Dendritic cell treated with granulocyte-macrophage colony-stimulating factor and Interleukin-4, amounts not matched to agents 40 ng/mL and 50 ng/mL, for 4 days (primary cell): Measurements from ENCODE around the gene RNF220.
"Not testable (repeated sequence)": the region's sequence is repeated elsewhere in the genome, so short reads cannot be mapped to it uniquely, and the experiment has no call there.

ENCODE experiments used
- H3K27ac Mint-ChIP-seq: one replicate; pipeline ENCODE4 v1.8.0; 2022; ENCODE audit warnings: mild to moderate bottlenecking, mixed read lengths
- H3K27me3 Mint-ChIP-seq: one replicate; pipeline ENCODE4 v1.8.0; 2022; ENCODE audit warnings: mild to moderate bottlenecking, mixed read lengths
- H3K36me3 Mint-ChIP-seq: one replicate; pipeline ENCODE4 v1.8.0; 2022; ENCODE audit warnings: low read depth, mixed read lengths
- H3K4me1 Mint-ChIP-seq: one replicate; pipeline ENCODE4 v1.8.0; 2022; ENCODE audit warnings: low read depth, mixed read lengths
- H3K4me3 Mint-ChIP-seq: one replicate; pipeline ENCODE4 v1.8.0; 2022; ENCODE audit warnings: mild to moderate bottlenecking, moderate library complexity, mixed read lengths
- H3K9me3 Mint-ChIP-seq: one replicate; pipeline ENCODE4 v1.8.0; 2022; ENCODE audit warnings: mixed read lengths
- intact Hi-C: fragments of 100-400 bp; cut with micrococcal nuclease; formaldehyde crosslinking; loops from one replicate; pipeline ENCODE4 v1.15.0; 2022

RNF220 gene

GRCh38 chr1:44698138-44698537, 293.1 kb downstream of the RNF220 start:
- intact Hi-C loops = no loop called here

GRCh38 chr1:44699375-44699774, 294.3 kb downstream of the RNF220 start:
- H3K9me3 Mint-ChIP-seq, intact Hi-C loops: not testable (repeated sequence)

More at GRCh38 chr1:44698138-44698537, 293.1 kb downstream of the RNF220 start:
- Mint-ChIP-seq H3K27ac (peak overlapping the region; percentile 48), H3K9me3 (no peaks in the 10 kb centered on the region), H3K27me3 (peaks cover 38% of the 10 kb centered on the region), H3K4me3 (no peak overlapping the region), H3K36me3 (no peaks in the 10 kb centered on the region), H3K4me1 (peaks cover 31% of the 10 kb centered on the region)

GRCh38 chr1:44700573-44700972, 295.5 kb downstream of the RNF220 start:
- Mint-ChIP-seq H3K4me1 (peaks cover 22% of the 10 kb centered on the region), H3K9me3 (no peaks in the 10 kb centered on the region), H3K36me3 (no peaks in the 10 kb centered on the region), H3K4me3 (no peak overlapping the region), H3K27me3 (peaks cover 41% of the 10 kb centered on the region), H3K27ac (no peak overlapping the region)
- intact Hi-C loops = no loop called here

More at GRCh38 chr1:44699375-44699774, 294.3 kb downstream of the RNF220 start:
- H3K36me3 Mint-ChIP-seq, H3K4me3 Mint-ChIP-seq, H3K27ac Mint-ChIP-seq: not testable (repeated sequence)
- peaks cover 22% of the 10 kb centered on the region for H3K4me1 Mint-ChIP-seq
- peaks cover 43% of the 10 kb centered on the region for H3K27me3 Mint-ChIP-seq

- Mint-ChIP-seq H3K27ac (no peak overlapping the region), H3K9me3 (no peaks in the 10 kb centered on the region), H3K4me3 (no peak overlapping the region), H3K36me3 (no peaks in the 10 kb centered on the region), H3K4me1 (peaks cover 22% of the 10 kb centered on the region), H3K27me3 (peaks cover 43% of the 10 kb centered on the region)
- intact Hi-C loops = no loop called here
These were observed 296.1 kb downstream of the RNF220 start for GRCh38 chr1:44701141-44701573.
